BLaER1 (cell line): ENCODE data around the gene PISD.

Experiments
- H3K27ac ChIP-seq: shearing (Covaris generic); formaldehyde crosslinking; 2 replicates; pipeline ENCODE4 v1.8.1; 2022
- H3K27me3 ChIP-seq: shearing (Covaris generic); formaldehyde crosslinking; 2 replicates; pipeline ENCODE4 v1.8.1; 2022
- H3K36me3 ChIP-seq: shearing (Covaris generic); formaldehyde crosslinking; 2 replicates; pipeline ENCODE4 v1.8.1; 2022
- H3K4me1 ChIP-seq: shearing (Covaris generic); formaldehyde crosslinking; 2 replicates; pipeline ENCODE4 v1.8.1; 2022
- H3K4me2 ChIP-seq: shearing (Covaris generic); formaldehyde crosslinking; 2 replicates; pipeline ENCODE4 v1.8.1; 2022
- H3K4me3 ChIP-seq: shearing (Covaris generic); formaldehyde crosslinking; 2 replicates; pipeline ENCODE4 v1.8.1; 2022
- H3K9ac ChIP-seq: shearing (Covaris generic); formaldehyde crosslinking; 2 replicates; pipeline ENCODE4 v1.8.1; 2022
- H3K9me3 ChIP-seq: shearing (Covaris generic); formaldehyde crosslinking; 2 replicates; pipeline ENCODE4 v1.8.1; 2022
- H4K20me1 ChIP-seq: shearing (Covaris generic); formaldehyde crosslinking; 2 replicates; pipeline ENCODE4 v1.8.1; 2022
- Cebpa-rat ChIP-seq: shearing (Covaris generic); IDR thresholded peaks from 2 replicates; pipeline ENCODE4 v1.8.1; 2022

The PISD gene

GRCh38 chr22:31612891-31613285 is 49.1 kb downstream of the PISD start:
- Histone ChIP-seq H4K20me1 (peaks cover 9% of the 10 kb centered on the region), H3K36me3 (peaks cover 44% of the 10 kb centered on the region), H3K27ac (peak overlapping the region; percentile 78), H3K9ac (0 out of 2 replicates have a peak overlapping the region, but pooled peaks have one; percentile 53), H3K4me2 (peak overlapping the region; percentile 87; the same call in 1 of the 2 replicates), H3K4me1 (peaks cover 56% of the 10 kb centered on the region), H3K27me3 (no peaks in the 10 kb centered on the region), H3K9me3 (no peaks in the 10 kb centered on the region), H3K4me3 (no peak overlapping the region)
- no peak for TF ChIP-seq Cebpa-rat

GRCh38 chr22:31611061-31611760 is 50.8 kb downstream of the PISD start:
- H4K20me1 ChIP-seq: no peaks in the 10 kb centered on the region
- H3K36me3 ChIP-seq: peaks cover 41% of the 10 kb centered on the region
- peak overlapping the region; percentile 51 for H3K27ac ChIP-seq
- H3K9ac ChIP-seq: no peak overlapping the region
- no peaks in the 10 kb centered on the region for H3K9me3 ChIP-seq
- H3K4me1 ChIP-seq: peaks cover 45% of the 10 kb centered on the region
- H3K27me3 ChIP-seq: no peaks in the 10 kb centered on the region
- H3K4me3 ChIP-seq: no peak overlapping the region
- TF ChIP-seq Cebpa-rat: no peak
- H3K4me2 ChIP-seq: peak overlapping the region; percentile 12; the same call in 1 of the 2 replicates

- Histone ChIP-seq H3K9ac (no peak overlapping the region), H3K4me1 (peaks cover 39% of the 10 kb centered on the region), H3K27ac (peak overlapping the region; percentile 51; the same call in 1 of the 2 replicates), H3K4me2 (peak overlapping the region; percentile 12; the same call in 1 of the 2 replicates), H3K36me3 (peaks cover 41% of the 10 kb centered on the region), H3K9me3 (no peaks in the 10 kb centered on the region), H4K20me1 (no peaks in the 10 kb centered on the region), H3K27me3 (no peaks in the 10 kb centered on the region), H3K4me3 (no peak overlapping the region)
- no peak for TF ChIP-seq Cebpa-rat
Measured at GRCh38 chr22:31610611-31611010, 51.4 kb downstream of the PISD start.

GRCh38 chr22:31609716-31610115 is 52.3 kb downstream of the PISD start:
- Histone ChIP-seq H3K4me2 (no peak overlapping the region), H3K27ac (no peak overlapping the region), H3K4me3 (no peak overlapping the region), H3K9me3 (no peaks in the 10 kb centered on the region), H4K20me1 (no peaks in the 10 kb centered on the region), H3K9ac (no peak overlapping the region), H3K27me3 (no peaks in the 10 kb centered on the region), H3K4me1 (peaks cover 30% of the 10 kb centered on the region), H3K36me3 (peaks cover 41% of the 10 kb centered on the region)
- TF ChIP-seq Cebpa-rat: no peak

- Histone ChIP-seq H3K4me3 (no peak overlapping the region), H3K27me3 (no peaks in the 10 kb centered on the region), H3K9ac (no peak overlapping the region), H3K4me2 (no peak overlapping the region), H3K36me3 (peaks cover 61% of the 10 kb centered on the region), H4K20me1 (no peaks in the 10 kb centered on the region), H3K9me3 (no peaks in the 10 kb centered on the region), H3K4me1 (peaks cover 10% of the 10 kb centered on the region), H3K27ac (no peak overlapping the region)
- no peak for TF ChIP-seq Cebpa-rat
Measured at GRCh38 chr22:31607696-31608095, 54.3 kb downstream of the PISD start.

GRCh38 chr22:31605851-31606585 is 56.0 kb downstream of the PISD start:
- H4K20me1 ChIP-seq: no peaks in the 10 kb centered on the region
- H3K27ac ChIP-seq: no peak overlapping the region
- no peak overlapping the region for H3K4me3 ChIP-seq
- no peak overlapping the region for H3K9ac ChIP-seq
- no peak for TF ChIP-seq Cebpa-rat
- no peak overlapping the region for H3K4me2 ChIP-seq
- H3K27me3 ChIP-seq: no peaks in the 10 kb centered on the region
- peaks cover 7% of the 10 kb centered on the region for H3K4me1 ChIP-seq
- H3K9me3 ChIP-seq: no peaks in the 10 kb centered on the region
- peaks cover 65% of the 10 kb centered on the region for H3K36me3 ChIP-seq

- no peaks in the 10 kb centered on the region for H3K27me3 ChIP-seq
- no peaks in the 10 kb centered on the region for H4K20me1 ChIP-seq
- H3K9me3 ChIP-seq: no peaks in the 10 kb centered on the region
- H3K36me3 ChIP-seq: peaks cover 55% of the 10 kb centered on the region
- no peak for TF ChIP-seq Cebpa-rat
- no peak overlapping the region for H3K27ac ChIP-seq
- no peak overlapping the region for H3K9ac ChIP-seq
- no peaks in the 10 kb centered on the region for H3K4me1 ChIP-seq
- H3K4me3 ChIP-seq: no peak overlapping the region
- no peak overlapping the region for H3K4me2 ChIP-seq
Measured at GRCh38 chr22:31604746-31605705, 57.0 kb downstream of the PISD start.

- H3K36me3 ChIP-seq: peaks cover 49% of the 10 kb centered on the region
- H4K20me1 ChIP-seq: no peaks in the 10 kb centered on the region
- TF ChIP-seq Cebpa-rat: no peak
Measured at GRCh38 chr22:31604137-31604705, 57.8 kb downstream of the PISD start.

GRCh38 chr22:31603574-31603973 is 58.4 kb downstream of the PISD start:
- no peak overlapping the region for H3K4me2 ChIP-seq

More at GRCh38 chr22:31604137-31604705, 57.8 kb downstream of the PISD start:
- no peak overlapping the region for H3K4me2 ChIP-seq
- no peak overlapping the region for H3K27ac ChIP-seq
- no peak overlapping the region for H3K4me3 ChIP-seq
- no peaks in the 10 kb centered on the region for H3K27me3 ChIP-seq
- H3K4me1 ChIP-seq: no peaks in the 10 kb centered on the region
- H3K9ac ChIP-seq: 0 out of 2 replicates have a peak overlapping the region, but pooled peaks have one; percentile 5
- no peaks in the 10 kb centered on the region for H3K9me3 ChIP-seq

More at GRCh38 chr22:31603574-31603973, 58.4 kb downstream of the PISD start:
- Histone ChIP-seq H3K9ac (no peak overlapping the region), H4K20me1 (no peaks in the 10 kb centered on the region), H3K9me3 (no peaks in the 10 kb centered on the region), H3K4me3 (no peak overlapping the region), H3K27ac (no peak overlapping the region), H3K27me3 (no peaks in the 10 kb centered on the region), H3K4me1 (no peaks in the 10 kb centered on the region), H3K36me3 (peaks cover 49% of the 10 kb centered on the region)
- TF ChIP-seq Cebpa-rat: no peak
